Measurements from ENCODE around the gene SLC26A11.
"Not testable (repeated sequence)": the region's sequence is repeated elsewhere in the genome, so short reads cannot be mapped to it uniquely, and the experiment has no call there.

SLC26A11 gene

DNA sequence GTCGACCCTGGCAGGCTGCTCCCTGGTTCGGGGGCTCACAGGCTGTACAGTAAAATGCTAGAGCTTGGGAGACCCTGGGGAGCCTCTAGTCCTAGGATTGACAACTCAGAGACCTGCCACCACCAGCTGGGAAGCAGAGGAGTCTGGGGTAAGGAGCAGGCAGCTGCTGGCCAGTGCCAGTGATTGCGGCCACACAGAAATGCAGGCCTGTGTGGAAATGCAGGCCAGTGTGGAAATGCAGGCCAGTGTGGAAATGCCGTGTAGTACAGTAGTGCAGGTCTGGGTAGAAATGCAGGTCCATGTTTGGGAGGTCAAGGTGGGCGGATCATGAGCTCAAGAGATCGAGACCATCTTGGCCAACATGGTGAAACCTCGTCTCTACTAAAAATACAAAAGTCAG, 23.6 kb upstream of the SLC26A11 start:
- no peak for TF ChIP-seq ZFX (IDR thresholded peaks at IDR 0.05)
- TF ChIP-seq, protein P1, sequence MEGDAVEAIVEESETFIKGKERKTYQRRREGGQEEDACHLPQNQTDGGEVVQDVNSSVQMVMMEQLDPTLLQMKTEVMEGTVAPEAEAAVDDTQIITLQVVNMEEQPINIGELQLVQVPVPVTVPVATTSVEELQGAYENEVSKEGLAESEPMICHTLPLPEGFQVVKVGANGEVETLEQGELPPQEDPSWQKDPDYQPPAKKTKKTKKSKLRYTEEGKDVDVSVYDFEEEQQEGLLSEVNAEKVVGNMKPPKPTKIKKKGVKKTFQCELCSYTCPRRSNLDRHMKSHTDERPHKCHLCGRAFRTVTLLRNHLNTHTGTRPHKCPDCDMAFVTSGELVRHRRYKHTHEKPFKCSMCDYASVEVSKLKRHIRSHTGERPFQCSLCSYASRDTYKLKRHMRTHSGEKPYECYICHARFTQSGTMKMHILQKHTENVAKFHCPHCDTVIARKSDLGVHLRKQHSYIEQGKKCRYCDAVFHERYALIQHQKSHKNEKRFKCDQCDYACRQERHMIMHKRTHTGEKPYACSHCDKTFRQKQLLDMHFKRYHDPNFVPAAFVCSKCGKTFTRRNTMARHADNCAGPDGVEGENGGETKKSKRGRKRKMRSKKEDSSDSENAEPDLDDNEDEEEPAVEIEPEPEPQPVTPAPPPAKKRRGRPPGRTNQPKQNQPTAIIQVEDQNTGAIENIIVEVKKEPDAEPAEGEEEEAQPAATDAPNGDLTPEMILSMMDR (conservative IDR thresholded peaks at IDR 0.05): no peak

DNA sequence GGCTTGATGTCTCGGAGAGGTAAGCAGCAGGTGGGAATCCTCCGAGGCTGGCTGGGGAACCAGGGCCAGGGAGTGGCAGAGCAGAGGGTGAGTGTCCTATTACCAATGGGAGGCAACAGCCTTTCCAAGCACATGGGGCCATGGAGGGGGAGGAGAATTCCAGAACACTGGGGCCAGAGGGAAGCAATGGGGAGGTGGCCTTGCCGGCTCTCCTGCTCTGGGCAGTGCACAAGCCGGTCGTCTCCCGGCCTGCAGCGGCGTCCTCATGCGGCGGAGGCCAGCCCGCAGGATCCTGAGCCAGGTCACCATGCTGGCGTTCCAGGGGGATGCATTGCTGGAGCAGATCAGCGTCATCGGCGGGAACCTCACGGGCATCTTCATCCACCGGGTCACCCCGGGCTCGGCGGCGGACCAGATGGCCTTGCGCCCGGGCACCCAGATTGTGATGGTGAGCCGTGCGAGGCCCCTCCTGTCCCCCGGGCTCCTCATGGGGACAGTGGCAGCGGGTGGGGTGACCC, 22.0 kb upstream of the SLC26A11 start:
- no peak for TF ChIP-seq ZFX (IDR thresholded peaks at IDR 0.05)
- TF ChIP-seq, protein P1 (conservative IDR thresholded peaks at IDR 0.05): no peak
- H3K27ac ChIP-seq: no peak overlapping the region

More for the DNA sequence above, 23.6 kb upstream of the SLC26A11 start:
- H3K27ac ChIP-seq: no peak overlapping the region

DNA sequence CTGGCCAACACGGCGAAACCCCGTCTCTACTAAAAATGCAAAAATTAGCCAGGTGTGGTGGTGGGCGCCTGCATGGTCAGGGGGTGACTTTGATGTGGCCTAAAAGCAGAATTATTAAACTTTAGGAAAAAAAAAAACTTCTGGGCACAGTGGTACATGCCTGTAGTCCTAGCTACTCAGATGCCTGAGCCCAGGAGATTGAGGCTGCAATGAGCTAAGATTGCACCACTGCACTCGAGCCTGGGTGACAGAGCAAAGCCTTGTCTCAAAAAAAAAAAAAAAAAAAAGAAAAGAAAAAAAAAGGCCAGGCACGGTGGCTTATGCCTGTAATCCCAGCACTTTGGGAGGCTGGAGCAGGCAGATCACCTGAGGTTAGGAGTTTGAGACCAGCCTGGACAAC, 20.9 kb upstream of the SLC26A11 start:
- H3K27ac ChIP-seq: not testable (repeated sequence)

DNA sequence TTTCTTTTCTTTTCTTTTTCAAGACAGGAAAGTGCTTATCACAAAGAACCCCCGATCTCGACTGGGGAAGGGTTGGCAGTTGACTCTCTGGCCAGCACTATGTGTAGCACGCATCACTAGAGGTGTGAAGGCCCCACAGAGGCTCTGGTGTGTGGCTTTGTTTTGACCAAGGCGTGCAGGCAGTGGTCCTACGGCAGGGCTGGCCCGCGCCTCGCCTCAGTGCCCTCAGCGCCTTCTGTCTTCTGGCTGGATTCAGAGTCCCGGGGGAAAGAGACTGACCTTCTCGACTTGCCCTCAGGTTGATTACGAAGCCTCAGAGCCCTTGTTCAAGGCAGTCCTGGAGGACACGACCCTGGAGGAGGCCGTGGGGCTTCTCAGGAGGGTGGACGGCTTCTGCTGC, 18.8 kb upstream of the SLC26A11 start:
- no peak overlapping the region for H3K27ac ChIP-seq
- TF ChIP-seq, protein P1 (conservative IDR thresholded peaks at IDR 0.05): no peak
- no peak for TF ChIP-seq ZFX (IDR thresholded peaks at IDR 0.05)

DNA sequence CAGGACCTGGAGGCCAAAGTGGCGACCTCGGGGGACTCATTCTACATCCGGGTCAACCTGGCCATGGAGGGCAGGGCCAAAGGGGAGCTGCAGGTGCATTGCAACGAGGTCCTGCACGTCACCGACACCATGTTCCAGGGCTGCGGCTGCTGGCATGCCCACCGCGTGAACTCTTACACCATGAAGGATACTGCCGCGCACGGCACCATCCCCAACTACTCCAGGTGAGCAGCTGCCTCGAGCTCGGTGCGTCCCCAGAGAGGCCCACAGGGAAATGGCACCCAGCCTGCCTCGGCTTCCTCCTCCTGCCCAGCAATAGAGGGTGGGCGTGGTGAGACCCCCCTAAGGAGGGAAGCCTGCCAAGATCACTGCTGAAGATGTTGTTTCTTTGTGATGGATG, 18.0 kb upstream of the SLC26A11 start:
- no peak overlapping the region for H3K27ac ChIP-seq
- TF ChIP-seq, protein P1 (conservative IDR thresholded peaks at IDR 0.05): no peak

DNA sequence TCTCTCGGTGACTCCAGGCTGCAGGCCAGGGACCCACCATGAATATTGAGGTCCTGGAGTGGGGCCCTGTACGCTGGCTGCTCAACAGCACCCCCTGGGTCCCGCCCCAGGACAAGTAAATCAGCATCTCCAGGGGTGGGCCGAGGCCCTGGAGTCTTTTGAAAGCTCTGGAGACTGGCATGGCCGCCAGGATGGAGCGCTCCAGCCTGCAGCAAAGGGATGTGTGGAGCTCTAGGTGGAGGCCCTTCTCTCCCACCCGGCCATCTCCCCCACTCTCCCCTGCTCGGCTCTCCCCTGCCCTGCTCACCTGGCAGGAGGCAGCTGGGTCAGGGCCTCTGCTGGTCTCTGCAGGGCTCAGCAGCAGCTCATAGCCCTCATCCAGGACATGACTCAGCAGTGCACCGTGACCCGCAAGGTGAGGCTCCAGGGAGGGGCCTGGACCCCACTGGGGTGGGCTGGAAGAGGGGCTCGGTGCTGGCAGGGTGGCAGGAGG, 16.7 kb upstream of the SLC26A11 start:
- TF ChIP-seq, protein P1 (conservative IDR thresholded peaks at IDR 0.05): no peak
- TF ChIP-seq ZFX (IDR thresholded peaks at IDR 0.05): no peak
- no peak overlapping the region for H3K27ac ChIP-seq

DNA sequence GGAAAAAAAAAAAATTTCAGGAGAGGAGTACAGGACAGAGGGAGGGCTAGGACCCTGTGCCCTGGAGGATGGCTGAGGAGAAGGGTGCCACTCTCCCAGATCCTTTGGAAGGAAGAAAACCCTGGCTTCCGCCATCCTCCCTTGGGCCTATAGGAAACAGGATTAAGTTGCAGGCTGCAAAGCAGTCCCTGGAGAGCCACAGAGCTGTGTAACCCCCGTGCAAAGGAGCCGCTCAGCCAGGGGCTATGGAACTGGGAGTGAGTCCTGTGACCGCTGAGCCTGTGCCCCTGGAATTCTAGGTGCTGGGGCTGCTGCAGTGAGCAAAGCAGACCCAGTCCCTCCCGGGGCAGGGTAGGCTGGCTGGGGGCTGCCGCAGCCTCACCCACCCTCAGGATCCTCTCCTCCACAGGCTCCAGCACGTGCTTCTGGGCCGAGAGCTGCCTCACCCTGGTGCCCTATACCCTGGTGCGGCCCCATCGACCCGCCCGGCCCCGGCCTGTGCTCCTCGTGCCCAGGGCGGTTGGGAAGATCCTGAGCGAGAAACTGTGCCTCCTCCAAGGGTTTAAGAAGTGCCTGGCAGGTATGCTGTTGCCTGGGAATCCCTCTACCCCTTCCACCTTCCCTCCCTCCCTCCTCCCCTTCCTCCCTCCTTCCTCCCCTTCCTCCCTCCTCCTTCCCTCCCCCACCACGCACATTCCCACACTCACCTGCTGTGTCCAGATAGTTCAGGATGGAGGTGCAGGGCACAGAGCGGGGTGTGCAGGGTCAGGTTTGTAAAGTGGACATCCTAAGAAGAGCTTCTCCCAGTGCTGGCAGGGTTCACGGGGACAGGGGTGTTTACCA, 15.4 kb upstream of the SLC26A11 start:
- TF ChIP-seq, protein P1 (conservative IDR thresholded peaks at IDR 0.05): no peak
- TF ChIP-seq ZFX (IDR thresholded peaks at IDR 0.05): no peak
- no peak overlapping the region for H3K27ac ChIP-seq
